ENCODE results near the gene ZNF830.
A peak's percentile ranks its signal among the peaks of the same experiment; 100 is the strongest.
"Not testable (repeated sequence)": the region's sequence is repeated elsewhere in the genome, so short reads cannot be mapped to it uniquely, and the experiment has no call there.

ZNF830 gene

GRCh38 chr17:34990921-34991365 is 29.6 kb downstream of the ZNF830 start:
- no peak for DNase-seq (ENCODE audit: low read depth in 2 of 2)

- DNase-seq (ENCODE audit: low read depth in 2 of 2): no peak
These were observed 30.3 kb downstream of the ZNF830 start for GRCh38 chr17:34991606-34992005.

- no peak for DNase-seq (ENCODE audit: low read depth in 2 of 2)
These were observed 31.7 kb downstream of the ZNF830 start for GRCh38 chr17:34993031-34993430.

- no peak for DNase-seq (ENCODE audit: low read depth in 2 of 2)
These were observed 35.3 kb downstream of the ZNF830 start for GRCh38 chr17:34996422-34997285.

GRCh38 chr17:34997355-34997862 is 36.1 kb downstream of the ZNF830 start:
- no peak for DNase-seq (ENCODE audit: low read depth in 2 of 2)

- DNase-seq (ENCODE audit: low read depth in 2 of 2): peak; percentile 62 to 67
These were observed 36.9 kb downstream of the ZNF830 start for GRCh38 chr17:34998205-34998604.

GRCh38 chr17:34999456-34999855 is 38.1 kb downstream of the ZNF830 start:
- no peak for DNase-seq (ENCODE audit: low read depth in 2 of 2)

- DNase-seq (ENCODE audit: low read depth in 2 of 2): not testable (repeated sequence)
These were observed 39.6 kb downstream of the ZNF830 start for GRCh38 chr17:35000965-35001364.

- DNase-seq (ENCODE audit: low read depth in 2 of 2): no peak
These were observed 40.2 kb downstream of the ZNF830 start for GRCh38 chr17:35001549-35001948.

GRCh38 chr17:35002876-35003551 is 41.7 kb downstream of the ZNF830 start:
- DNase-seq (ENCODE audit: low read depth in 2 of 2): no peak

GRCh38 chr17:35003778-35004177 is 42.4 kb downstream of the ZNF830 start:
- DNase-seq (ENCODE audit: low read depth in 2 of 2): no peak

- DNase-seq (ENCODE audit: low read depth in 2 of 2): no peak
These were observed 45.0 kb downstream of the ZNF830 start for GRCh38 chr17:35006345-35006744.

- no peak for DNase-seq (ENCODE audit: low read depth in 2 of 2)
These were observed 45.6 kb downstream of the ZNF830 start for GRCh38 chr17:35006961-35007360.

GRCh38 chr17:35010093-35010492 is 48.8 kb downstream of the ZNF830 start:
- no peak for DNase-seq (ENCODE audit: low read depth in 2 of 2)

- no peak for DNase-seq (ENCODE audit: low read depth in 2 of 2)
These were observed 50.4 kb downstream of the ZNF830 start for GRCh38 chr17:35011671-35012216.

All from stimulated activated CD4-positive, alpha-beta T cell treated with anti-CD3 and anti-CD28 coated beads, Interleukin-12 subunit alpha, Interleukin-12 subunit beta, amount 100 ng/mL, for 24 hours (primary cell).